OCI-LY1 (cell line): ENCODE results near the gene PATJ.

Experiments used
- EZH2 ChIP-seq: fragments of 200-600 bp; sonication (generic), shearing (Covaris generic); IDR thresholded peaks from 2 replicates; pipeline ENCODE4 v1.8.0; 2017; ENCODE audit warnings: borderline replicate concordance, mixed run types, mild to moderate bottlenecking, antibody characterized with exemption, low read length, moderate library complexity, mixed read lengths
- TF ChIP-seq, protein P1 (sequence below): fragments of 200-600 bp; sonication (generic), shearing (Covaris generic); IDR thresholded peaks from 2 replicates; pipeline ENCODE4 v1.5.1; 2017; ENCODE audit warnings: mild to moderate bottlenecking, antibody characterized with exemption, low read length, moderate library complexity, mixed read lengths

DNA sequence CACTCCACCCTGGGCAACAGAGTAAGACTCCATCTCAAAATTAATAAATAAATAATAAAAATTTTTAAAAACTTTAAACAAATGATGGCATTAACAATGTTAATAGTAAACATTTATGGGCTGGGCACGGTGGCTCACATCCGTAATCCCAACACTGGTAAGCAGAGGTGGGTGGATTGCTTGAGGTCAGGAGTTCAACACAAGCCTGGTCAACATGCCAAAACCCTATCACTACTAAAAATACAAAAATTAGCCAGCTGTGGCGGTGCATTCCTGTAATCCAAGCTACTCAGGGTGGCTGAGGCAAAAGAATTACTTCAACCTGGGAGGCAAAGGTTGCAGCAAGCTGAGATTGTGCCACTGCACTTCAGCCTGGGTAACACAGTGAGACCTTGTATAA, 443.4 kb downstream of the PATJ start:
- TF ChIP-seq, protein P1, sequence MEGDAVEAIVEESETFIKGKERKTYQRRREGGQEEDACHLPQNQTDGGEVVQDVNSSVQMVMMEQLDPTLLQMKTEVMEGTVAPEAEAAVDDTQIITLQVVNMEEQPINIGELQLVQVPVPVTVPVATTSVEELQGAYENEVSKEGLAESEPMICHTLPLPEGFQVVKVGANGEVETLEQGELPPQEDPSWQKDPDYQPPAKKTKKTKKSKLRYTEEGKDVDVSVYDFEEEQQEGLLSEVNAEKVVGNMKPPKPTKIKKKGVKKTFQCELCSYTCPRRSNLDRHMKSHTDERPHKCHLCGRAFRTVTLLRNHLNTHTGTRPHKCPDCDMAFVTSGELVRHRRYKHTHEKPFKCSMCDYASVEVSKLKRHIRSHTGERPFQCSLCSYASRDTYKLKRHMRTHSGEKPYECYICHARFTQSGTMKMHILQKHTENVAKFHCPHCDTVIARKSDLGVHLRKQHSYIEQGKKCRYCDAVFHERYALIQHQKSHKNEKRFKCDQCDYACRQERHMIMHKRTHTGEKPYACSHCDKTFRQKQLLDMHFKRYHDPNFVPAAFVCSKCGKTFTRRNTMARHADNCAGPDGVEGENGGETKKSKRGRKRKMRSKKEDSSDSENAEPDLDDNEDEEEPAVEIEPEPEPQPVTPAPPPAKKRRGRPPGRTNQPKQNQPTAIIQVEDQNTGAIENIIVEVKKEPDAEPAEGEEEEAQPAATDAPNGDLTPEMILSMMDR, result no peak
- no peak for TF ChIP-seq EZH2
